HepG2 (cell line): ENCODE measurements around the gene ANXA9. TPM values are rescaled to one million over a fixed set of nuclear protein-coding genes. Genes with fewer than 3 reads are reported as not detected.

Source experiments
- GTF3A ChIP-seq: sonication (generic); formaldehyde crosslinking; conservative IDR thresholded peaks from 2 replicates; pipeline ENCODE4 v1.4.0; 2020; ENCODE audit warnings: mild to moderate bottlenecking, missing genetic modification reagents
- HNF4G ChIP-seq, 2 experiments: sonication (generic) in 1 of 2; formaldehyde crosslinking in 1 of 2; IDR thresholded peaks; 2 replicates each; pipeline versions ENCODE4 v1.4.0 to v1.6.1; 2011 to 2020; ENCODE audit warnings: borderline replicate concordance in 2 of 2, low read depth in 2 of 2, mild to moderate bottlenecking in 2 of 2, low read length in 1 of 2, missing genetic modification reagents in 1 of 2, moderate library complexity in 1 of 2
- HOXA5 ChIP-seq: sonication (generic); formaldehyde crosslinking; IDR thresholded peaks from 2 replicates; pipeline ENCODE4 v1.4.0; 2020; ENCODE audit warnings: missing genetic modification reagents
- NR2C2 ChIP-seq: sonication (generic); formaldehyde crosslinking; IDR thresholded peaks from 2 replicates; pipeline ENCODE4 v1.4.0; 2020; ENCODE audit warnings: missing genetic modification reagents, mild to moderate bottlenecking, moderate library complexity, borderline replicate concordance
- RBFOX2 ChIP-seq: fragments of 200-400 bp; formaldehyde crosslinking; IDR thresholded peaks from 2 replicates; pipeline ENCODE4 v1.6.1; 2017; ENCODE audit warnings: low read depth, mild to moderate bottlenecking, low read length
- SALL1 ChIP-seq: sonication (generic); formaldehyde crosslinking; IDR thresholded peaks from 2 replicates; pipeline ENCODE4 v1.8.0; 2022; ENCODE audit warnings: mild to moderate bottlenecking, missing genetic modification reagents
- ZFP36L2 ChIP-seq: sonication (generic); formaldehyde crosslinking; IDR thresholded peaks from 2 replicates; pipeline ENCODE4 v1.4.0; 2020; ENCODE audit warnings: missing genetic modification reagents
- ZGPAT ChIP-seq: IDR thresholded peaks from 2 replicates; pipeline ENCODE4 v1.6.1; 2016; ENCODE audit warnings: mild to moderate bottlenecking
- ZNF468 ChIP-seq: sonication (generic); formaldehyde crosslinking; IDR thresholded peaks from 2 replicates; pipeline ENCODE4 v1.8.0; 2022; ENCODE audit warnings: mild to moderate bottlenecking, moderate library complexity, missing genetic modification reagents
- ZNF503 ChIP-seq: sonication (generic); formaldehyde crosslinking; IDR thresholded peaks from 2 replicates; pipeline ENCODE4 v1.4.0; 2020; ENCODE audit warnings: missing genetic modification reagents
- ZNF564 ChIP-seq: sonication (generic); formaldehyde crosslinking; IDR thresholded peaks from 2 replicates; pipeline ENCODE4 v1.8.1; 2023; ENCODE audit warnings: mild to moderate bottlenecking, missing genetic modification reagents
- ZNF724P ChIP-seq: sonication (generic); formaldehyde crosslinking; IDR thresholded peaks from 2 replicates; pipeline ENCODE4 v1.8.0; 2022; ENCODE audit warnings: missing genetic modification reagents, borderline replicate concordance
- ZNF816 ChIP-seq: sonication (generic); formaldehyde crosslinking; IDR thresholded peaks from 2 replicates; pipeline ENCODE4 v1.8.0; 2022; ENCODE audit warnings: missing genetic modification reagents, mild to moderate bottlenecking, borderline replicate concordance
- ZNF883 ChIP-seq: sonication (generic); formaldehyde crosslinking; IDR thresholded peaks from 2 replicates; pipeline ENCODE4 v1.5.1; 2020; ENCODE audit warnings: mild to moderate bottlenecking, missing genetic modification reagents; ENCODE audit errors: not compliant biosample characterization
- polyA plus RNA-seq, 8 experiments: library from polyadenylated mRNA; depleted of rRNA in 3 of 8; stranded (reverse) in 7 of 8; unstranded in 1 of 8; fragments of >200 nt; fragmentation: Illumina TruSeq in 4 of 8; extraction: Trizol in 4 of 8; gene quantifications; 2 replicates each; pipeline versions ENCODE4 v1.2.1 to v1.2.3, GENCODE V29; 2011 to 2016; ENCODE audit warnings: low read depth in 4 of 8, missing spikeins in 1 of 8, mixed read lengths in 1 of 8; ENCODE audit not compliant: insufficient read depth in 1 of 8
- total RNA-seq, 5 experiments: library from RNA; depleted of rRNA; stranded (reverse); fragments of >200 nt; fragmentation: Illumina TruSeq; extraction: Trizol; gene quantifications; 2 replicates each; pipeline ENCODE4 v1.2.3, GENCODE V29; 2016; ENCODE audit warnings: low read depth in 1 of 5
- TF ChIP-seq, protein P1 (sequence below), 2 experiments: fragments of 450-650 bp in 1 of 2; sonication (generic) in 1 of 2; formaldehyde crosslinking in 1 of 2; IDR thresholded peaks; 2 replicates each; pipeline versions ENCODE4 v1.6.1 to v1.8.0; 2016 to 2022; ENCODE audit warnings: antibody characterized with exemption in 1 of 2, mild to moderate bottlenecking in 1 of 2, missing genetic modification reagents in 1 of 2

Gene ANXA9
- total and polyA plus RNA-seq, 2 of the 13 experiments (the other 11 are each of a cell fraction or from before 2014, with no cell fraction given): 13.3 to 23.9 TPM

- TF ChIP-seq, protein P1, sequence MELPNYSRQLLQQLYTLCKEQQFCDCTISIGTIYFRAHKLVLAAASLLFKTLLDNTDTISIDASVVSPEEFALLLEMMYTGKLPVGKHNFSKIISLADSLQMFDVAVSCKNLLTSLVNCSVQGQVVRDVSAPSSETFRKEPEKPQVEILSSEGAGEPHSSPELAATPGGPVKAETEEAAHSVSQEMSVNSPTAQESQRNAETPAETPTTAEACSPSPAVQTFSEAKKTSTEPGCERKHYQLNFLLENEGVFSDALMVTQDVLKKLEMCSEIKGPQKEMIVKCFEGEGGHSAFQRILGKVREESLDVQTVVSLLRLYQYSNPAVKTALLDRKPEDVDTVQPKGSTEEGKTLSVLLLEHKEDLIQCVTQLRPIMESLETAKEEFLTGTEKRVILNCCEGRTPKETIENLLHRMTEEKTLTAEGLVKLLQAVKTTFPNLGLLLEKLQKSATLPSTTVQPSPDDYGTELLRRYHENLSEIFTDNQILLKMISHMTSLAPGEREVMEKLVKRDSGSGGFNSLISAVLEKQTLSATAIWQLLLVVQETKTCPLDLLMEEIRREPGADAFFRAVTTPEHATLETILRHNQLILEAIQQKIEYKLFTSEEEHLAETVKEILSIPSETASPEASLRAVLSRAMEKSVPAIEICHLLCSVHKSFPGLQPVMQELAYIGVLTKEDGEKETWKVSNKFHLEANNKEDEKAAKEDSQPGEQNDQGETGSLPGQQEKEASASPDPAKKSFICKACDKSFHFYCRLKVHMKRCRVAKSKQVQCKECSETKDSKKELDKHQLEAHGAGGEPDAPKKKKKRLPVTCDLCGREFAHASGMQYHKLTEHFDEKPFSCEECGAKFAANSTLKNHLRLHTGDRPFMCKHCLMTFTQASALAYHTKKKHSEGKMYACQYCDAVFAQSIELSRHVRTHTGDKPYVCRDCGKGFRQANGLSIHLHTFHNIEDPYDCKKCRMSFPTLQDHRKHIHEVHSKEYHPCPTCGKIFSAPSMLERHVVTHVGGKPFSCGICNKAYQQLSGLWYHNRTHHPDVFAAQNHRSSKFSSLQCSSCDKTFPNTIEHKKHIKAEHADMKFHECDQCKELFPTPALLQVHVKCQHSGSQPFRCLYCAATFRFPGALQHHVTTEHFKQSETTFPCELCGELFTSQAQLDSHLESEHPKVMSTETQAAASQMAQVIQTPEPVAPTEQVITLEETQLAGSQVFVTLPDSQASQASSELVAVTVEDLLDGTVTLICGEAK (IDR thresholded peaks at IDR 0.05): no peak
- TF ChIP-seq, protein P1 (CRISPR knock-in tag; IDR thresholded peaks at IDR 0.05): no peak
- peak; percentile 76 for TF ChIP-seq RBFOX2
- TF ChIP-seq HOXA5 (CRISPR knock-in tag): peak; percentile 76; the same call in 1 of the 2 replicates
- TF ChIP-seq ZNF564: no peak
- peak; percentile 58; the same call in 1 of the 2 replicates for TF ChIP-seq ZNF724P (CRISPR knock-in tag)
- 0 out of 2 replicates have a peak, but pooled peaks have one; percentile 21 for TF ChIP-seq ZNF816
- TF ChIP-seq NR2C2 (CRISPR knock-in tag): peak; percentile 53; the same call in 1 of the 2 replicates
- TF ChIP-seq HNF4G (IDR thresholded peaks at IDR 0.05; ENCODE audit: borderline replicate concordance, low read depth, low read length): peak; percentile 98
- peak; percentile 93 for TF ChIP-seq HNF4G (CRISPR knock-in tag; IDR thresholded peaks at IDR 0.05; ENCODE audit: borderline replicate concordance, low read depth)
- TF ChIP-seq ZNF468 (CRISPR knock-in tag): no peak
- TF ChIP-seq SALL1: peak; percentile 94
- no peak for TF ChIP-seq ZFP36L2
- TF ChIP-seq ZNF883 (CRISPR knock-in tag): no peak
- peak; percentile 65; the same call in 1 of the 2 replicates for TF ChIP-seq ZNF503 (CRISPR knock-in tag)
- TF ChIP-seq ZGPAT (CRISPR knock-in tag): peak; percentile 78
- 0 out of 2 replicates have a peak, but pooled peaks have one; percentile 58 for TF ChIP-seq GTF3A (CRISPR knock-in tag)
Measured at GRCh38 chr1:151012684-151013471, 30.8 kb downstream of the ANXA9 start (continued).
